C1 segment of cervical spinal cord (tissue), 14 donors: ENCODE results near the gene OGDH.
"Not testable (repeated sequence)": the region's sequence is repeated elsewhere in the genome, so short reads cannot be mapped to it uniquely, and the experiment has no call there.

Source experiments
- DNase-seq, 14 donors: peaks; one replicate each; lab custom pipeline; 2025; lab: John Stamatoyannopoulos, UW

OGDH gene

GRCh38 chr7:44705434-44705833 is 99.0 kb downstream of the OGDH start:
- no peak for DNase-seq

- DNase-seq = no peak
These were observed 100.5 kb downstream of the OGDH start for GRCh38 chr7:44706788-44707557.

DNA sequence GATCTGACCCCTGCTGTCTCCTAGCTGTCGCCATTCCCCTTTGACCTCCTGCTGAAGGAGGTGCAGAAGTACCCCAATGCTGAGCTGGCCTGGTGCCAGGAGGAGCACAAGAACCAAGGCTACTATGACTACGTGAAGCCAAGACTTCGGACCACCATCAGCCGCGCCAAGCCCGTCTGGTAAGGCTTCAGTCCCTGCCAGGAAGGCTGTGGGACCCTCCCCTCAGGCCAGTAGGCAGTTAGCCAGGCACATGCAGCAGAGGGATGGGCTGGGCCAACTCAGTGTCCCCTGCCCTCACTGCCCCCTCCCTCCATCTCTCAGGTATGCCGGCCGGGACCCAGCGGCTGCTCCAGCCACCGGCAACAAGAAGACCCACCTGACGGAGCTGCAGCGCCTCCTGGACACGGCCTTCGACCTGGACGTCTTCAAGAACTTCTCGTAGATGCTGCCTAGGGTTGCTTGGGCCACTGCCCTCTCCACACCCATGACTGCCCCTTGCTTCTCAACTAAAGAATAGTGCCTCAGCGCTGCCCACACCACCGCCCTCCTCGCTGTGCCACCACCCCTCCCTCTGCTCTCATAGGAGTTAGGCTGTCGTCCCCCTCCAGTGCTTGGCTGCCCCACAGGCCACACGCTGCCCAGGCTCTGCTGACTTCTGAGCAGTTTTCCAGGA is 101.3 kb downstream of the OGDH start:
- DNase-seq = no peak

GRCh38 chr7:44709011-44709915 is 102.8 kb downstream of the OGDH start:
- DNase-seq = no peak

DNA sequence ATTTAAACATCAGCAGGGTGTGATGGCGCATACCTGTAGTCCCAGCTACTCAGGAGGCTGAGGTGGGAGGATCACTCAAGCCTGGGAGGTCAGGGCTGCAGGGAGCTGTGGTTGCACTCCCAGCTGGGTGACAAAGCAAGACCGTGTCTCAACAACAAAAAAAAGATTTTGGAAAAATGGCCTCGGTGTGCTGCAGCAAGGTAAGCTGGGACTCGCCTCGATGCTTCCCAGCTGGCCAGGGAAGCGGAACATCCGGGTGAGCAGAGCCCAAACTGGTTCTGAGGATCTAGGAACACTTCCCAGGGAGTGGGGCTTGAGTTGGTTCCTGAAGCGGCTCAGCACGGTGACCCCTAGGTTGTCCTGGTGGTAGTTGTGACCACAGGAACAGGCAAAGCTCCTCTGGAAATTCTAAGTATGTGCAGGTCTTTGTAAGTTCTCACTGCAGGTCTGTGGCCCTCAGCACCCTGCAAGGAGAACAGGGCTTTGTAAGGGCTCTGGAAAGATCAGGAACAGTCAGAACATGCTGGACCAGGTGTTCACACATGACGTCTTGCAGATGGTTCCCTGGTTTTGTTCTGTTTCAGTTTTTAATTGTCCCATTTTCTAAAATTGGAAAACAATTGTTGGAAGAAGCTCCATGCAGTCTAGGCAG is 103.6 kb downstream of the OGDH start:
- no peak for DNase-seq

GRCh38 chr7:44711528-44711927 is 105.1 kb downstream of the OGDH start:
- no peak for DNase-seq

DNA sequence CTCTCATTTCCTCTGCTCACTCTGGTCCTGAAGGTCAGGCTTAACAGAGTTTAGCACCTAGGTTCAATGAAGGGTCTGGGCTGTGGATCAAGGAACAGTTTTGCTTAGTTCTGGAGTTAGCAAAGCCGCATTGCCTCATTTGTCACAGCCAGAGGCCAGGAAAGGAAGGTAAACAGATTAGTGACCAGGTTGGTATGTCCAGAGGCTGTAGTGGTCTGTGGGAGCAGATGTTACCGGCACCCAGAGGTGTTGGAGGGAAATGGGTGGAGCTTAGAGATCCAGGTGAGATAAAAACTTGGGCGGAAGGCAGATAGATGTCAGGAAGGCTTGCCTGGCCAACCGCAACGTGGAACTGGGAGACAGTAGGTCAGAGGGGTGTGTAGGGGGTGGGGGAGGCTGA is 105.6 kb downstream of the OGDH start:
- no peak for DNase-seq

- DNase-seq = no peak
These were observed 106.7 kb downstream of the OGDH start for GRCh38 chr7:44713141-44713540.

GRCh38 chr7:44713680-44714335 is 107.4 kb downstream of the OGDH start:
- DNase-seq = no peak

- no peak for DNase-seq
These were observed 109.8 kb downstream of the OGDH start for GRCh38 chr7:44716205-44716604.

- no peak for DNase-seq
These were observed 113.9 kb downstream of the OGDH start for GRCh38 chr7:44720301-44720700.

- no peak for DNase-seq
These were observed 117.8 kb downstream of the OGDH start for GRCh38 chr7:44724276-44724675.

DNA sequence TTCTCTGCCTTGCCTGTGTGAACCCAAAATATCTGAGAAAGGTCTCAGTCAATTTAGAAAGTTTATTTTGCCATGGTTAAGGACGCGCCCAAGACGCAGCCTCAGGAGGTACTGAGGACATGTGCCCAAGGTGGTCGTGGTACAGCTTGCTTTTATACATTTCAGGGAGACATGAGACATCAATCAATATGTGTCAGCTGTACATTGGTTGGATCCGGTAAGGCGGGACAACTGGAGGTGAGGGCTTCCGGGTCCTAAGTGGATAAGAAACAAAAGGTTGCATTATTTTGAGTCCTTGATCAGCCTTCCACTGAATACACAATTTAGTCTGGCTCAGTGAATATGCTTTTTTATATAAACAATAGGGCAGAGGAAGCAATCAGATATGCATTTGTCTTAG is 119.8 kb downstream of the OGDH start:
- DNase-seq = not testable (repeated sequence)

DNA sequence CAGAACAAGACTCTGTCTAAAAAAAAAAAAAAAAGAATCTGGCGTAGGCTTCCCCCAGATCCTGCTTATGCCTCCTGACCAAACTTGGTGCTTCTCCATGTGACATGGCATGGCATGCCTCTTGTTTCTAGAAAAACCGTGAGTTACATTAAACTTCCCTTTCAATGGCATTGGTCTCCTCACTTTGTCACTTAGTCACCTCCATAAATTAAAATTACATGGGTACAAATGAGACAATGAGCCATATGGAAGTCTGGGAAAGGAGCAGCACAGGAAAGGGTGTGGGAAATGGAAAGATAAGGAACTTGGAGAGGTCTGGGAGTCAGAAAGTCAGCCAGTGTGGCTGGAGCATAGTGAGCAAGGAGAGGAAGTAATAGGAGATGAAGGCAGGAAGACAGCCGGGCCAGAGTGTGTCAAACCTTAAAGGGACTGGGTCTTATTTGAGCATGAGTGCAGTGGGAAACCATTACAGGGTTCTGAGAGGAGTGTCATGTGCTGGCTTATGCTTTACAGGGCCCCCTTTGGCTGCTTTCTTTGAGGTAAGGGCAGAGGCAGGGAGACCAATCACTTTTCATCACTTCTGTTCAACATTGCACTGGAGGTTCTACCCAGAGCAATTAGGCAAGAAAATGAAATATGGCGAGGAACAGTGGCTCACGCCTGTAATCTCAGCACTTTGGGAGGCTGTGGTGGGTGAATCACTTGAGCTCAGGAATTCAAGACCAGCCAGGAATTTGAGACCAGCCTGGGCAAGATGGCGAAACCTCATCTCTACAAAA is 120.9 kb downstream of the OGDH start:
- DNase-seq = no peak

DNA sequence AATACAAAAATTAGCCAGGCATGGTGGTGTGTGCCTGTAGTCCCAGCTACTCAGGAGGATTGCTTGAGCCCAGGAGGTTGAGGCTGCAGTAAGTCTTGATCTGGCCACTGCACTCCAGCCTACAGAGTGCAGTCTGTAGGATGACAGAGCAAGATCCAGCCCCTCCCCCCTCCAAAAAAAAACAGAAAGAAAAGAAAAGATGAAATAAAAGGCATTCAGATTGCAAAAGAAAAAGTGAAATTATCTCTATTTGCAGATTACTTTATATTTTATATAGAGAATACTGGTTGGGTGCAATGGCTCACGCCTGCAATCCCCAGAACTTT is 121.5 kb downstream of the OGDH start:
- no peak for DNase-seq

DNA sequence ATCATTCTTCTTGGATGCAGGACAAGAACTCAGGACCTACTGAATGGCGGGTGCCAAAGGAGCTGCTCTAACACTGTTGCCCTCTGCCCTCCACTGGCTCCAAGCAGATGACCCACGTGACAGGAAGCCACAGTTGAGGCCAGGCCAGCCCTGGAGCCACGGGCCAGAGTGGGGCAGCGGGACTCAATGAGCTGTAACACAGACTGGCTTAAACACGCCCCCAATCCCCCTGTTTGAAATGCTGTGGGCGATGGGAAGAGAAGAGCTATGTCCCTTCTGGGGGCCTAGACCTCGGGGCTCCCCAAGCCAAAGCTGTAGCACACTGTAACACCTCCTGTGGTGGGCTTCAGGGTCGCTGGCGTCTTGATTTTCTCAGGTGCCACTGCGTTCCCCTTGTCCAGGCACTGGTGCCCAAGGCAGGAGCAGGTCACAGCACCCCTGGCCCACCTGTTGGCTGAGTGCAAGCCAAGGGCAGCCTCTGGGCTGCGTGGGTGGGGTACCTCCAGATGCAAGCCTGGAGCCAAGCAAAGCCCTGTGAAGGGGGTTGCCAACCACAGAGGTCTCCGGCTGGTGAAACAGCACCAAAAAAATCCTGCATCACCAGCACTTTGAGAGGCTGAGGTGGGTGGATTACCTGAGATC is 123.6 kb downstream of the OGDH start:
- no peak for DNase-seq

- DNase-seq = not testable (repeated sequence)
These were observed 126.5 kb downstream of the OGDH start for GRCh38 chr7:44732971-44733370.

GRCh38 chr7:44733708-44734481 is 127.5 kb downstream of the OGDH start:
- no peak for DNase-seq
